Measurements from ENCODE around the gene CRAMP1.

CRAMP1 gene

DNA sequence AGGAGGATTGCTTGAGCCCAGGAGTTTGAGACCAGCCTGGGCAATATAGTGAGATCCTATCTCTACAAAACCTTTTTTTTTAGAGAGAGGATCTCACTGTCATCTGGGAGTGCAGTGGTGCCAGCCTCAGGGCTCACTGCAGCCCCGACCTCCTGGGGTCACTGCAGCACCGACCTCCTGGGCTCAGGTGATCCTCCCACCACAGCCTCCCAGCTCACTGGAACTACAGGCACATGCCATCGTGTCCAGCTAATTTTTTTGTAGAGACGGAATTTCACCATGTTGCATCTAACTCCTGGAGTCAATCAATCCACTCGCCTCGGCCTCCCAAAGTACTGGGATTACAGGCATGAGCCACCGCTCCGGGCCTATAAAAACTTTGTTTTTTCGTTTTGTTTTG, 109.2 kb downstream of the CRAMP1 start:
- DNase-seq, result no peak

DNA sequence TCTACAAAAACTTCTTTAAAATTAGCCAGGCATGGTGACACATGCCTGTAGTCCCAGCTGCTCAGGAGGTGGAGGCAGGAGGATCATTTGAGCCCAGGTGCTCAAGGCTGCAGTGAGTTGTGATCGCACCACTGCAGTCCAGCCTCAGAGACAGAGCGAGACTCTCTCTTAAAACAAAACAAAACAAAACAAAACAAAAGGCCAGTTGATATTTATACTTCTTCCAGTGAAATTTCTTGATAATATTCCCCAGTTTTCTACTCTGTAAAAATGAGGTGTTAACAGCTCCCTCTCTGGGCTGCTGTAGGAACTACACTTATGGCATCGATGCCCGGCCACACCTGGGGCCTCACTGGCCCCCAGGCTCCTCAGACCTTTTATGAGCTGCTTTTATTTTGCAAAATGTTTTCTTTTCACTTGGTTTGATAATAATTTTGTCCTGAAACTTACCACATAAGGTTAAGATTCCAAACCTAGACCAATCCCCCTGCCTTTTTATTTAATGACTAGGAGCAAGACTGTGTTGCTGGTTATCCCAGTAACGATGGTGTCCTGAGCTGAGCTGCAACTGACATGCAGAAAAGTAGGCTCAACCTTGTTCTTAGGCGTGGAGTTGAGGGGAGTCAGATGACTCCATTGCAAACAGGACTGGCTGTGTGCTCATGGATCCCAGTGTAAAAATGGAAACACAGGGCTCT, 111.4 kb downstream of the CRAMP1 start:
- peak in 1 of 2 donors; percentile 8 for DNase-seq

DNA sequence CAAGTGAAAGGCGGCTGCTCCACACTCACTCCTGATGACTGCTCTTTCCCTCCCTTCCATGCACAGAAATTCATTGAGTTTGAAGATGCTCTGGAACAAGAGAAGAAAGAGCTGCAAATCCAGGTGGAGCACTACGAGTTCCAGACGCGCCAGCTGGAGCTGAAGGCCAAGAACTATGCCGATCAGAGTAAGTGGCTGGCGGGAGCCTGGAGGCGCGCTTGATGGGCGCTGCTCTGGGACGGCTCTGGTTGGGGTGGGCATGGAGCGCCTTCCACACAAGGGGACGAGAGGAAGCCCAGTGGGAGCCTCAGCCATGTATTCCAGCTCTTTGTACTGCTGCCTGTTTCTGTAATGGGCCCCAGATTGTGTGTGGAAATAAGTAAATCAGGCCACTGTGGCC, 112.3 kb downstream of the CRAMP1 start:
- no peak for DNase-seq

DNA sequence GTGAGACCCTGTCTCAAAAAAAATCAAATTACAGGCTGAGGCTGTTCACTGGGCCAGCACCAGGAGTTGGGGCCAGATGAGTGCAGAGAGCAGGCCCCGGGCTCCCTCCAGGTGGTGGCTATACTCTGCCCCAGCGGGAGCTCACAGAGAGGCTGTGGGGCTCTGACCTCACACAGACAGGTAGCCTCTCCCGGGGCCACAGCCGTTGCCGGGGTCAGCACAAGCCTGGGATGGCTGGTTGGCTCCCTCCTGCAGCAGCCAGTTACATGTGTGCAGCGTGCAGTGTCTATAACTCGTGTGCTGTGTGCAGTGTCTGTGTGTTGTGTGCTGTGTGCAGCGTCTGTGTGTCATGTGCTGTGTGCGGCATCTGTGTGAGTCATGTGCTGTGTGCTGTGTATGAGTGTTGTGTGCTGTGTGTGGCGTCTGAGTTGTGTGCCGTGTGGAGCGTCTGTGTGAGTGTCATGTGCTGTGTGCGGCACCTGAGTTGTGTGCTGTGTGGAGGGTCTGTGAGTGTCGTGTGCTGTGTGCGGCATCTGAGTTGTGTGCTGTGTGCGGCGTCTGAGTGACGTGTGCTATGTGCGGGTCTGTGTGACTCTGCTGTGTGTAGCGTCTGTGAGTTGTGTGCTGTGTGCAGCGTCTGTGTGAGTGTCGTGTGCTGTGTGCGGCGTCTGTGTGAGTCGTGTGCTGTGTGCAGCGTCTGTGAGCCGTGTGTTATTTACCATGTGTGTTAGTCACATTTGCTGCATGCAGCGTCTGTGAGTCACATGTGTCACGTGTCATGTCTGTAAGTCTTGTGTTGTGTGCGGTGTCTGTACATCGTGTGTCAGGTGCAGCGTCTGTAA, 114.7 kb downstream of the CRAMP1 start:
- no peak for DNase-seq
